Liver (tissue), 9 donors: ENCODE data around the gene LEMD1. TPM values are rescaled to one million over a fixed set of nuclear protein-coding genes. Genes with fewer than 3 reads are reported as not detected.
"Not testable (repeated sequence)": the region's sequence is repeated elsewhere in the genome, so short reads cannot be mapped to it uniquely, and the experiment has no call there.

Experiments used
- DNase-seq: peaks from one replicate; pipeline ENCODE4 v3.0.0-alpha.2; 2017; ENCODE audit warnings: low spot score
- H3K27ac ChIP-seq, 2 donors: one replicate each; pipeline ENCODE4 v1.7.0; 2013; ENCODE audit warnings: inconsistent platforms in 2 of 2, low read length in 2 of 2, control low read depth in 1 of 2, low read depth in 1 of 2, mild to moderate bottlenecking in 1 of 2
- H3K27me3 ChIP-seq, 4 donors: one replicate each; pipeline versions ENCODE4 v1.6.1 to v1.7.0; 2013; ENCODE audit warnings: low read length in 3 of 4, inconsistent platforms in 1 of 4, mild to moderate bottlenecking in 1 of 4, moderate library complexity in 1 of 4; ENCODE audit not compliant: control insufficient read depth in 4 of 4, insufficient read depth in 4 of 4
- H3K36me3 ChIP-seq, 4 donors: one replicate each; pipeline versions ENCODE4 v1.6.1 to v1.7.0; 2013; ENCODE audit warnings: low read length in 3 of 4, mild to moderate bottlenecking in 3 of 4, low read depth in 1 of 4, moderate library complexity in 1 of 4; ENCODE audit not compliant: control insufficient read depth in 4 of 4, insufficient read depth in 3 of 4
- H3K4me1 ChIP-seq, 4 donors: one replicate each; pipeline versions ENCODE4 v1.6.1 to v1.7.0; 2013; ENCODE audit warnings: low read length in 3 of 4, mild to moderate bottlenecking in 3 of 4, moderate library complexity in 1 of 4; ENCODE audit not compliant: control insufficient read depth in 4 of 4, insufficient read depth in 4 of 4
- H3K4me3 ChIP-seq, 3 donors: one replicate each; pipeline versions ENCODE4 v1.6.1 to v1.7.0; 2013; ENCODE audit warnings: low read length in 3 of 3, control low read depth in 1 of 3, low read depth in 1 of 3, mild to moderate bottlenecking in 1 of 3
- H3K9ac ChIP-seq, 2 donors: one replicate each; pipeline ENCODE4 v1.7.0; 2013; ENCODE audit warnings: low read length in 2 of 2, mild to moderate bottlenecking in 2 of 2, moderate library complexity in 2 of 2, control low read depth in 1 of 2, low read depth in 1 of 2
- H3K9me3 ChIP-seq, 4 donors: one replicate each; pipeline versions ENCODE4 v1.6.1 to v1.7.0; 2013; ENCODE audit warnings: low read length in 3 of 4; ENCODE audit not compliant: control insufficient read depth in 4 of 4
- ATF3 ChIP-seq: IDR thresholded peaks from 2 replicates; pipeline ENCODE4 v1.6.1; 2016; ENCODE audit warnings: antibody characterized with exemption
- CTCF ChIP-seq: fragments of 150-350 bp; IDR thresholded peaks from 2 replicates; pipeline ENCODE4 v1.5.1; 2017; ENCODE audit warnings: improper control_type of control experiment, low read depth, low read length; ENCODE audit not compliant: missing input control
- EGR1 ChIP-seq, 2 donors: IDR thresholded peaks; 2 replicates each; pipeline ENCODE4 v1.6.1; 2016 to 2018; ENCODE audit warnings: antibody characterized with exemption in 2 of 2, low read depth in 2 of 2
- FOXA1 ChIP-seq: IDR thresholded peaks from 2 replicates; pipeline ENCODE4 v1.6.1; 2016; ENCODE audit warnings: antibody characterized with exemption
- FOXA2 ChIP-seq: IDR thresholded peaks from 2 replicates; pipeline ENCODE4 v1.6.1; 2016; ENCODE audit warnings: antibody characterized with exemption
- GABPA ChIP-seq, 2 donors: IDR thresholded peaks in 1 of 2; conservative IDR thresholded peaks in 1 of 2; 2 replicates each; pipeline ENCODE4 v1.6.1; 2016; ENCODE audit warnings: antibody characterized with exemption in 2 of 2, mild to moderate bottlenecking in 1 of 2, moderate library complexity in 1 of 2
- HNF4A ChIP-seq, 2 donors: conservative IDR thresholded peaks; 2 replicates each; pipeline ENCODE4 v1.6.1; 2016; ENCODE audit warnings: antibody characterized with exemption in 2 of 2, mild to moderate bottlenecking in 2 of 2
- HNF4G ChIP-seq: IDR thresholded peaks from 2 replicates; pipeline ENCODE4 v1.6.1; 2016; ENCODE audit warnings: antibody characterized with exemption
- JUND ChIP-seq, 2 donors: IDR thresholded peaks; 2 replicates each; pipeline ENCODE4 v1.6.1; 2016; ENCODE audit warnings: antibody characterized with exemption in 2 of 2
- MAX ChIP-seq: IDR thresholded peaks from 2 replicates; pipeline ENCODE4 v1.6.1; 2016; ENCODE audit warnings: antibody characterized with exemption
- NR2F2 ChIP-seq: IDR thresholded peaks from 2 replicates; pipeline ENCODE4 v1.6.1; 2016; ENCODE audit warnings: antibody characterized with exemption
- RAD21 ChIP-seq, 2 donors: IDR thresholded peaks; 2 replicates each; pipeline ENCODE4 v1.6.1; 2016; ENCODE audit warnings: antibody characterized with exemption in 2 of 2, mild to moderate bottlenecking in 2 of 2
- REST ChIP-seq: IDR thresholded peaks from 2 replicates; pipeline ENCODE4 v1.6.1; 2016; ENCODE audit warnings: antibody characterized with exemption, mild to moderate bottlenecking
- RXRA ChIP-seq, 2 donors: IDR thresholded peaks; 2 replicates each; pipeline ENCODE4 v1.6.1; 2017 to 2018; ENCODE audit warnings: antibody characterized with exemption in 2 of 2, mild to moderate bottlenecking in 1 of 2
- SP1 ChIP-seq: IDR thresholded peaks from 2 replicates; pipeline ENCODE4 v1.6.1; 2018; ENCODE audit warnings: antibody characterized with exemption, mild to moderate bottlenecking
- TAF1 ChIP-seq: conservative IDR thresholded peaks from 2 replicates; pipeline ENCODE4 v1.6.1; 2016; ENCODE audit warnings: antibody characterized with exemption, mild to moderate bottlenecking
- YY1 ChIP-seq: IDR thresholded peaks from 2 replicates; pipeline ENCODE4 v1.6.1; 2016; ENCODE audit warnings: antibody characterized with exemption, mild to moderate bottlenecking
- ZBTB33 ChIP-seq: IDR thresholded peaks from 2 replicates; pipeline ENCODE4 v1.6.1; 2016; ENCODE audit warnings: antibody characterized with exemption
- WGBS: extraction: QIAGEN DNeasy Blood & Tissue Kit; methylation state at CpG from one replicate; pipeline ENCODE4 v1.1.7; 2013; 5-methylcytosine and 5-hydroxymethylcytosine counted together
- polyA plus RNA-seq, 2 donors: library from polyadenylated mRNA; stranded (reverse) in 1 of 2; unstranded in 1 of 2; fragments of 200-250 nt in 1 of 2; fragments of >200 nt in 1 of 2; fragmentation: Nextera tagmentation in 1 of 2; extraction: Ambion mirVana in 1 of 2; gene quantifications; one replicate each; pipeline versions ENCODE4 v1.2.1 to v1.2.3, GENCODE V29; 2013 to 2015
- total RNA-seq, 2 donors: library from RNA; depleted of rRNA; stranded (reverse); fragments of >200 nt; gene quantifications; one replicate each; pipeline ENCODE4 v1.2.3, GENCODE V29; 2014
- donor health status: healthy.
- donor health status: healthy.
- donor health status: healthy.
- donor health status: healthy.
- donor health status: healthy.

The LEMD1 gene
- total and polyA plus RNA-seq, 4 donors: not detected

- Histone ChIP-seq H3K27me3 (no peaks in the 10 kb centered on the region), H3K36me3 (no peaks in the 10 kb centered on the region), H3K4me1 (peaks cover 0 to 16% (median 7%) of the 10 kb centered on the region in 4 donors), H3K9ac (no peak overlapping the region), H3K27ac (no peak overlapping the region), H3K4me3 (no peak overlapping the region), H3K9me3 (no peaks in the 10 kb centered on the region)
- TF ChIP-seq EGR1 (IDR thresholded peaks at IDR 0.05; ENCODE audit: low read depth in 2 of 2) (no peak), REST (no peak), RXRA (IDR thresholded peaks at IDR 0.05) (no peak), SP1 (no peak), TAF1 (no peak), CTCF (no peak), HNF4A (conservative IDR thresholded peaks at IDR 0.05) (no peak), GABPA (IDR thresholded peaks at IDR 0.05 in 1 of 2, conservative IDR thresholded peaks at IDR 0.05 in 1 of 2) (no peak), ZBTB33 (no peak), ATF3 (no peak), JUND (IDR thresholded peaks at IDR 0.05) (no peak), FOXA1 (no peak), FOXA2 (no peak), HNF4G (no peak), MAX (no peak), NR2F2 (no peak), YY1 (no peak), RAD21 (IDR thresholded peaks at IDR 0.05) (no peak)
- DNase-seq: no peak
- WGBS: 74% methylated on average over 6 of the region's 6 CpGs
These were observed 12.9 kb upstream of the LEMD1 start for GRCh38 chr1:205434738-205435137.

GRCh38 chr1:205432692-205433091, 10.8 kb upstream of the LEMD1 start:
- not testable (repeated sequence) for H3K4me1 ChIP-seq, H3K9ac ChIP-seq, DNase-seq, H3K4me3 ChIP-seq, H3K9me3 ChIP-seq, H3K27me3 ChIP-seq, H3K27ac ChIP-seq, H3K36me3 ChIP-seq
- 75% methylated on average over 1 of the region's 1 CpG for WGBS
